B cell (primary cell): Measurements from ENCODE around the gene ZNF575. TPM values are rescaled to one million over a fixed set of nuclear protein-coding genes. Genes with fewer than 3 reads are reported as not detected.

Experiments
- ATAC-seq: fragments of 200-7000 bp; cut with Tn5 transposase; one replicate; pipeline ENCODE4 v1.10.0; 2021; ENCODE audit warnings: low read depth, mild to moderate bottlenecking, moderate number of reproducible peaks, moderate library complexity
- CTCF ChIA-PET: fragments of 350-600 bp; sonication (Branson Sonifier 250); formaldehyde crosslinking; loops from one replicate; lab custom pipeline; 2021; ENCODE audit warnings: antibody characterized with exemption, inconsistent platforms; lab: Charles Lee
- POLR2A ChIA-PET: fragments of 350-600 bp; sonication (Branson Sonifier 250); formaldehyde crosslinking; loops from one replicate; lab custom pipeline; 2021; ENCODE audit warnings: antibody characterized with exemption; lab: Charles Lee
- DNase-seq: peaks from one replicate; pipeline ENCODE4 v3.0.0; 2013
- H2AFZ ChIP-seq: 2 replicates; pipeline ENCODE4 v1.6.1; 2012; ENCODE audit warnings: mild to moderate bottlenecking, low read depth, low read length; ENCODE audit not compliant: insufficient read depth, poor library complexity, severe bottlenecking
- H3K27ac ChIP-seq, 2 donors: 1 replicate in 1 of 2; 2 replicates in 1 of 2; pipeline ENCODE4 v1.5.1; 2012 to 2013; ENCODE audit warnings: low read length in 2 of 2, mild to moderate bottlenecking in 2 of 2, moderate library complexity in 1 of 2
- H3K27me3 ChIP-seq, 4 experiments: fragments of 200-600 bp in 1 of 4; sonication (generic) in 1 of 4; replicated peaks in 1 of 4; 1 replicate in 2 of 4; 2 replicates in 2 of 4; pipeline versions ENCODE4 v1.6.1 to v1.7.0; 2013 to 2016; ENCODE audit warnings: low read length in 3 of 4, mild to moderate bottlenecking in 2 of 4, mixed read lengths in 1 of 4, moderate library complexity in 1 of 4; ENCODE audit not compliant: insufficient read depth in 4 of 4, control insufficient read depth in 3 of 4; ENCODE audit errors: control extremely low read depth in 1 of 4
- H3K36me3 ChIP-seq, 2 experiments: replicated peaks in 1 of 2; 1 replicate in 1 of 2; 2 replicates in 1 of 2; pipeline versions ENCODE4 v1.6.1 to v1.7.1; 2013; ENCODE audit warnings: low read length in 1 of 2; ENCODE audit not compliant: insufficient read depth in 2 of 2, control insufficient read depth in 1 of 2; ENCODE audit errors: control extremely low read depth in 1 of 2, extremely low read depth in 1 of 2
- H3K4me1 ChIP-seq, 2 donors: fragments of 200-600 bp in 1 of 2; sonication (generic) in 1 of 2; 1 replicate in 1 of 2; 2 replicates in 1 of 2; pipeline versions ENCODE4 v1.5.1 to v1.6.1; 2013 to 2017; ENCODE audit warnings: low read length in 2 of 2; ENCODE audit not compliant: control insufficient read depth in 2 of 2, insufficient read depth in 2 of 2
- H3K4me2 ChIP-seq: replicated peaks from 2 replicates; pipeline ENCODE3; 2012; ENCODE audit warnings: mild to moderate bottlenecking, low read depth, low read length; ENCODE audit not compliant: poor library complexity, severe bottlenecking
- H3K4me3 ChIP-seq, 5 experiments: fragments of 200-600 bp in 1 of 5; sonication (generic) in 1 of 5; 1 replicate in 3 of 5; 2 replicates in 2 of 5; pipeline versions ENCODE4 v1.5.1 to v1.7.0; 2011 to 2016; ENCODE audit warnings: low read length in 4 of 5, mild to moderate bottlenecking in 4 of 5, low read depth in 2 of 5, control low read depth in 1 of 5, moderate library complexity in 1 of 5; ENCODE audit not compliant: insufficient read depth in 1 of 5; ENCODE audit errors: control extremely low read depth in 1 of 5, extremely low read depth in 1 of 5
- H3K79me2 ChIP-seq: fragments of 200-600 bp; sonication (generic); one replicate; pipeline ENCODE4 v1.6.0; 2016; ENCODE audit warnings: low read length; ENCODE audit not compliant: control insufficient read depth, insufficient read depth
- H3K9ac ChIP-seq: fragments of 200-600 bp; sonication (generic); 2 replicates; pipeline ENCODE4 v1.6.1; 2017; ENCODE audit warnings: mild to moderate bottlenecking, low read length, moderate library complexity
- H3K9me3 ChIP-seq, 3 donors: one replicate each; pipeline versions ENCODE4 v1.6.1 to v1.7.1; 2013; ENCODE audit warnings: low read length in 2 of 3; ENCODE audit not compliant: control insufficient read depth in 2 of 3, insufficient read depth in 1 of 3; ENCODE audit errors: control extremely low read depth in 1 of 3
- H4K20me1 ChIP-seq: 2 replicates; pipeline ENCODE4 v1.6.0; 2012; ENCODE audit warnings: mild to moderate bottlenecking, low read length; ENCODE audit not compliant: insufficient read depth, control insufficient read depth, poor library complexity, severe bottlenecking
- H3K27ac Mint-ChIP-seq: one replicate; pipeline ENCODE4 v1.8.0; 2021; ENCODE audit warnings: mixed read lengths
- H3K27me3 Mint-ChIP-seq: one replicate; pipeline ENCODE4 v1.8.0; 2021; ENCODE audit warnings: mixed read lengths
- H3K4me1 Mint-ChIP-seq: one replicate; pipeline ENCODE4 v1.8.0; 2021; ENCODE audit warnings: mixed read lengths
- H3K4me3 Mint-ChIP-seq: one replicate; pipeline ENCODE4 v1.8.0; 2021; ENCODE audit warnings: mixed read lengths
- H3K9me3 Mint-ChIP-seq: one replicate; pipeline ENCODE4 v1.8.0; 2022; ENCODE audit warnings: mixed read lengths; ENCODE audit not compliant: insufficient read depth
- CTCF ChIP-seq: fragments of 200-600 bp; IDR thresholded peaks from one replicate; pipeline ENCODE4 v1.8.0; 2022; ENCODE audit warnings: antibody characterized with exemption, mild to moderate bottlenecking
- EZH2 ChIP-seq: IDR thresholded peaks from 2 replicates; pipeline ENCODE4 v1.6.1; 2012; ENCODE audit warnings: borderline replicate concordance, low read depth, mild to moderate bottlenecking, moderate library complexity, low read length; ENCODE audit not compliant: insufficient read depth, poor library complexity, severe bottlenecking
- WGBS: methylation state at CpG from one replicate; pipeline ENCODE4 v1.1.5; 2013; ENCODE audit warnings: missing lambda C conversion rate; ENCODE audit not compliant: insufficient coverage; 5-methylcytosine and 5-hydroxymethylcytosine counted together
- intact Hi-C: fragments of 100-400 bp; cut with micrococcal nuclease; formaldehyde crosslinking; loops from one replicate; pipeline ENCODE4 v1.10.0; 2022
- polyA plus RNA-seq: library from polyadenylated mRNA; depleted of rRNA; stranded (reverse); fragments of >200 nt; gene quantifications from 2 replicates; pipeline ENCODE4 v1.2.3, GENCODE V29; 2012
- total RNA-seq, 2 donors: library from RNA; stranded (reverse); fragments of 120-200 nt in 1 of 2; gene quantifications; 1 replicate in 1 of 2; 2 replicates in 1 of 2; pipeline versions ENCODE4 v1.2.3 to v1.2.4, GENCODE V29; 2013 to 2022

Gene ZNF575
- total and polyA plus RNA-seq, 2 donors (not counting 1 experiment from before 2014, with no cell fraction given), result 2.3 to 4.0 TPM

GRCh38 chr19:43544077-43544476, 11.1 kb downstream of the ZNF575 start:
- ChIA-PET CTCF (no interaction called here), POLR2A (no interaction called here)
- H4K20me1 ChIP-seq, result no peaks in the 10 kb centered on the region
- no peaks in the 10 kb centered on the region for H3K79me2 ChIP-seq
- Mint-ChIP-seq H3K4me3 (no peak overlapping the region), H3K9me3 (peaks cover 3% of the 10 kb centered on the region), H3K4me1 (no peaks in the 10 kb centered on the region), H3K27me3 (no peaks in the 10 kb centered on the region), H3K27ac (no peak overlapping the region)
- DNase-seq (no peak), ATAC-seq (no peak)
- peaks cover 0 to 50% of the 10 kb centered on the region in 2 experiments for H3K36me3 ChIP-seq
- no peak overlapping the region for H3K27ac ChIP-seq
- intact Hi-C loops, result no loop called here
- H3K9ac ChIP-seq, result no peak overlapping the region
- 98% methylated on average over 9 of the region's 9 CpGs for WGBS
- no peaks in the 10 kb centered on the region for H3K27me3 ChIP-seq
- H3K4me1 ChIP-seq, result no peaks in the 10 kb centered on the region
- H3K9me3 ChIP-seq, result no peaks in the 10 kb centered on the region
- H2AFZ ChIP-seq, result no peak overlapping the region
- TF ChIP-seq CTCF (no peak), EZH2 (no peak)
- no peak overlapping the region for H3K4me2 ChIP-seq
- no peak overlapping the region for H3K4me3 ChIP-seq

- POLR2A ChIA-PET, result no interaction called here
- WGBS, result 97% methylated on average over 5 of the region's 5 CpGs
- H3K4me3 Mint-ChIP-seq, result no peak overlapping the region
- Histone ChIP-seq H3K9me3 (no peaks in the 10 kb centered on the region), H3K27ac (no peak overlapping the region), H3K4me3 (no peak overlapping the region), H3K4me1 (no peaks in the 10 kb centered on the region), H4K20me1 (no peaks in the 10 kb centered on the region), H2AFZ (no peak overlapping the region), H3K9ac (no peak overlapping the region), H3K4me2 (no peak overlapping the region), H3K27me3 (no peaks in the 10 kb centered on the region), H3K36me3 (peaks cover under 1 to 55% of the 10 kb centered on the region in 2 experiments), H3K79me2 (no peaks in the 10 kb centered on the region)
- TF ChIP-seq CTCF, result no peak
- no peak for TF ChIP-seq EZH2
- H3K9me3 Mint-ChIP-seq, result no peaks in the 10 kb centered on the region
- no peaks in the 10 kb centered on the region for H3K4me1 Mint-ChIP-seq
- H3K27ac Mint-ChIP-seq, result no peak overlapping the region
- intact Hi-C loops, result no loop called here
- DNase-seq (no peak), ATAC-seq (no peak)
- H3K27me3 Mint-ChIP-seq, result no peaks in the 10 kb centered on the region
- CTCF ChIA-PET, result no interaction called here
Measured at GRCh38 chr19:43545276-43545675, 12.3 kb downstream of the ZNF575 start.
